ENCODE data around the gene IMMP2L.

- TF ChIP-seq CTCF (IDR thresholded peaks at IDR 0.05) (no peak), POLR2A (IDR thresholded peaks at IDR 0.05) (no peak), EP300 (IDR thresholded peaks at IDR 0.05) (no peak)
Observed at GRCh38 chr7:111474723-111475418, 87.4 kb downstream of the IMMP2L start.
